Spinal cord (tissue), 10 donors: ENCODE results near the gene MCM8. TPM values are rescaled to one million over a fixed set of nuclear protein-coding genes. Genes with fewer than 3 reads are reported as not detected.

Source experiments
- DNase-seq, 6 donors: peaks; one replicate each; pipeline versions ENCODE4 v3.0.0 to v3.0.0-alpha.2; 2013 to 2015; ENCODE audit warnings: low spot score in 6 of 6, low read depth in 4 of 6
- H3K27ac ChIP-seq: one replicate; pipeline ENCODE4 v1.5.1; 2013; ENCODE audit warnings: low read depth, low read length, control low read depth
- H3K27me3 ChIP-seq: one replicate; pipeline ENCODE4 v1.6.1; 2013; ENCODE audit warnings: low read length; ENCODE audit not compliant: control insufficient read depth, insufficient read depth
- H3K36me3 ChIP-seq: one replicate; pipeline ENCODE4 v1.6.1; 2013; ENCODE audit warnings: low read length; ENCODE audit not compliant: control insufficient read depth, insufficient read depth
- H3K4me1 ChIP-seq: one replicate; pipeline ENCODE4 v1.6.1; 2013; ENCODE audit warnings: low read length; ENCODE audit not compliant: control insufficient read depth, insufficient read depth
- H3K4me3 ChIP-seq: one replicate; pipeline ENCODE4 v1.5.1; 2013; ENCODE audit warnings: low read depth, low read length, control low read depth
- H3K9me3 ChIP-seq: one replicate; pipeline ENCODE4 v1.6.1; 2013; ENCODE audit warnings: low read length; ENCODE audit not compliant: control insufficient read depth, insufficient read depth
- WGBS: methylation state at CpG from one replicate; pipeline ENCODE4 v1.1.5; 2013; ENCODE audit warnings: missing lambda C conversion rate; ENCODE audit not compliant: insufficient coverage; 5-methylcytosine and 5-hydroxymethylcytosine counted together
- long read RNA-seq, 4 donors: transcript quantifications; one replicate each; lab custom pipeline, GENCODE V29; 2026
- polyA plus RNA-seq, 2 donors: library from polyadenylated mRNA; unstranded; fragments of 120-200 nt; gene quantifications; one replicate each; pipeline ENCODE4 v1.2.1, GENCODE V29; 2013; ENCODE audit not compliant: insufficient read length in 2 of 2
- total RNA-seq, 2 donors: library from RNA; depleted of rRNA in 1 of 2; stranded (reverse); fragments of 120-200 nt in 1 of 2; fragments of >200 nt in 1 of 2; gene quantifications; one replicate each; pipeline versions ENCODE4 v1.2.3 to v1.2.4, GENCODE V29; 2013 to 2014
- donor health status: healthy.

Gene MCM8
- 10 to 100 TPM in 1 of 2 donors, 1 to 10 TPM in 1; 7.7 to 10.1 TPM for total RNA-seq
- polyA plus RNA-seq: 1 to 10 TPM; 7.1 to 9.2 TPM
- long read RNA-seq, donor 1, partial matches to known transcripts: 0 of 1 reads
- long read RNA-seq, donor 1, other reads (novel, unspliced or antisense): 0 of 1 reads
- long read RNA-seq, donor 2: 0 reads
- long read RNA-seq, donor 3: 0 reads
- long read RNA-seq, donor 4: 0 reads

GRCh38 chr20:5950271-5951031 lies at the start of gene MCM8, which contains the start of gene TRMT6:
Gene MCM8 (plus strand): TSS chr20:5950652. CDS start chr20:5952016, 1,364 bp downstream.
Gene TRMT6 (minus strand): TSS chr20:5950533. CDS start chr20:5950405, 128 bp downstream.
- 0% methylated on average over 61 of the region's 61 CpGs for WGBS

GRCh38 chr20:5900908-5901307 lies 49.5 kb upstream of the MCM8 start:
- no peaks in the 10 kb centered on the region for H3K27me3 ChIP-seq
- DNase-seq: no peak
- H3K9me3 ChIP-seq: no peaks in the 10 kb centered on the region
- H3K4me3 ChIP-seq: no peak overlapping the region
- 75% methylated on average over 1 of the region's 1 CpG for WGBS
- H3K27ac ChIP-seq: no peak overlapping the region
- no peaks in the 10 kb centered on the region for H3K36me3 ChIP-seq
- no peaks in the 10 kb centered on the region for H3K4me1 ChIP-seq

More at GRCh38 chr20:5950271-5951031, at the start of gene MCM8, which contains the start of gene TRMT6:
- Histone ChIP-seq H3K4me1 (peaks cover 4% of the 10 kb centered on the region), H3K4me3 (peak within 1 kb of the TSS; percentile 88), H3K9me3 (no peaks in the 10 kb centered on the region), H3K27ac (peak within 1 kb of the TSS; percentile 55), H3K36me3 (peaks cover 7% of the 10 kb centered on the region), H3K27me3 (no peaks in the 10 kb centered on the region)
- DNase-seq: peak; percentile 84 to 98 (median 92)

- no peaks in the 10 kb centered on the region for H3K36me3 ChIP-seq
- peak in 1 of 6 donors; percentile 25 for DNase-seq
- peaks cover 5% of the 10 kb centered on the region for H3K4me1 ChIP-seq
- no peaks in the 10 kb centered on the region for H3K27me3 ChIP-seq
- no peak overlapping the region for H3K4me3 ChIP-seq
- no peak overlapping the region for H3K27ac ChIP-seq
- H3K9me3 ChIP-seq: no peaks in the 10 kb centered on the region
- WGBS: no CpG with 5 or more reads among the region's 2 CpGs
Observed at GRCh38 chr20:5908981-5909380, 41.5 kb upstream of the MCM8 start.

GRCh38 chr20:5910186-5910585 lies 40.3 kb upstream of the MCM8 start:
- Histone ChIP-seq H3K4me1 (peaks cover 5% of the 10 kb centered on the region), H3K9me3 (no peaks in the 10 kb centered on the region), H3K27me3 (no peaks in the 10 kb centered on the region), H3K27ac (no peak overlapping the region), H3K4me3 (no peak overlapping the region), H3K36me3 (no peaks in the 10 kb centered on the region)
- peak in 1 of 6 donors; percentile 70 for DNase-seq
- WGBS: 41% methylated on average over 3 of the region's 6 CpGs

- H3K9me3 ChIP-seq: no peaks in the 10 kb centered on the region
- no peaks in the 10 kb centered on the region for H3K27me3 ChIP-seq
- no peak overlapping the region for H3K27ac ChIP-seq
- H3K4me3 ChIP-seq: no peak overlapping the region
- peak in 1 of 6 donors; percentile 8 for DNase-seq
- WGBS: no CpG with 5 or more reads among the region's 2 CpGs
- H3K4me1 ChIP-seq: peaks cover 5% of the 10 kb centered on the region
- peaks cover 4% of the 10 kb centered on the region for H3K36me3 ChIP-seq
Observed at GRCh38 chr20:5913166-5913565, 37.3 kb upstream of the MCM8 start.

- Histone ChIP-seq H3K9me3 (no peaks in the 10 kb centered on the region), H3K4me1 (peaks cover 5% of the 10 kb centered on the region), H3K27me3 (no peaks in the 10 kb centered on the region), H3K36me3 (peaks cover 4% of the 10 kb centered on the region), H3K27ac (no peak overlapping the region), H3K4me3 (no peak overlapping the region)
- DNase-seq: no peak
- WGBS: no CpG with 5 or more reads among the region's 1 CpG
Observed at GRCh38 chr20:5914859-5915258, 35.6 kb upstream of the MCM8 start.

GRCh38 chr20:5918856-5919625 lies 31.4 kb upstream of the MCM8 start:
- 27% methylated on average over 2 of the region's 3 CpGs for WGBS
- DNase-seq: no peak
- H3K27me3 ChIP-seq: no peaks in the 10 kb centered on the region
- H3K4me1 ChIP-seq: no peaks in the 10 kb centered on the region
- peaks cover 15% of the 10 kb centered on the region for H3K36me3 ChIP-seq
- H3K4me3 ChIP-seq: no peak overlapping the region
- no peak overlapping the region for H3K27ac ChIP-seq
- no peaks in the 10 kb centered on the region for H3K9me3 ChIP-seq

- H3K9me3 ChIP-seq: no peaks in the 10 kb centered on the region
- H3K4me1 ChIP-seq: no peaks in the 10 kb centered on the region
- DNase-seq: peak in 2 of 6 donors; percentile 9 to 30
- WGBS: 77% methylated on average over 7 of the region's 8 CpGs
- no peak overlapping the region for H3K4me3 ChIP-seq
- no peak overlapping the region for H3K27ac ChIP-seq
- H3K27me3 ChIP-seq: no peaks in the 10 kb centered on the region
- H3K36me3 ChIP-seq: peaks cover 15% of the 10 kb centered on the region
Observed at GRCh38 chr20:5919626-5920544, 30.6 kb upstream of the MCM8 start.

- no peaks in the 10 kb centered on the region for H3K9me3 ChIP-seq
- no peak overlapping the region for H3K27ac ChIP-seq
- H3K4me3 ChIP-seq: no peak overlapping the region
- peaks cover 15% of the 10 kb centered on the region for H3K36me3 ChIP-seq
- 70% methylated on average over 1 of the region's 1 CpG for WGBS
- no peaks in the 10 kb centered on the region for H3K4me1 ChIP-seq
- DNase-seq: no peak
- H3K27me3 ChIP-seq: no peaks in the 10 kb centered on the region
Observed at GRCh38 chr20:5920581-5920980, 29.9 kb upstream of the MCM8 start.
